ENCODE data around the gene ZNF48.

DNA sequence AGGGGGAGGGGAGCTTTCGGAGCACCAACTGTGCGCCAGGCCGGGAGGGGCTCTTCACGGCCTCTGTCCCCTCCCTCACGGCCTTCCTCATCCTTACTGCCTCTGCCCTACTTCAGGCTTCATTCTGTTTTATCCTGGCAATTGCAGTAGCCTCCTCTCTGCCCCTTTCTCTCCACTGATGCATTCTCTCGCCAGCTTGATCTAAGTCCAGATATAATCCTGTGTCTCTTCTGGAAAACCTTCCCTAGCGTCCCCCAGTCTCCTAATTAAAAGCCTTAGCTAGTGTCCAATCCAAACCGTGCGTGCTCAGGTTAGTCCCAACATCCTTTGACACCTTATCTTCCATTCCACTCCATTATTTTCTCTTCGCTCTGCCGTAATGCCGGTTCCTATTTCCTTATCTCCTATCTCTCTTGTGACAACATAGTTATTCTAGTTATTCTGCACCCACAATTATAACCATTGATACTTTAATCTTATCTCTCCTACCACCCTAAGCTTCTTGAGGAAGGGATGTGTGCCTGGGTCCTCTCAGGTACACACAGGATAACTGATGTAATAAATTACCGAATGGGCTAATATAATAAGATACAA is 869 bp downstream of the ZNF48 start:
- TF ChIP-seq, protein P1, sequence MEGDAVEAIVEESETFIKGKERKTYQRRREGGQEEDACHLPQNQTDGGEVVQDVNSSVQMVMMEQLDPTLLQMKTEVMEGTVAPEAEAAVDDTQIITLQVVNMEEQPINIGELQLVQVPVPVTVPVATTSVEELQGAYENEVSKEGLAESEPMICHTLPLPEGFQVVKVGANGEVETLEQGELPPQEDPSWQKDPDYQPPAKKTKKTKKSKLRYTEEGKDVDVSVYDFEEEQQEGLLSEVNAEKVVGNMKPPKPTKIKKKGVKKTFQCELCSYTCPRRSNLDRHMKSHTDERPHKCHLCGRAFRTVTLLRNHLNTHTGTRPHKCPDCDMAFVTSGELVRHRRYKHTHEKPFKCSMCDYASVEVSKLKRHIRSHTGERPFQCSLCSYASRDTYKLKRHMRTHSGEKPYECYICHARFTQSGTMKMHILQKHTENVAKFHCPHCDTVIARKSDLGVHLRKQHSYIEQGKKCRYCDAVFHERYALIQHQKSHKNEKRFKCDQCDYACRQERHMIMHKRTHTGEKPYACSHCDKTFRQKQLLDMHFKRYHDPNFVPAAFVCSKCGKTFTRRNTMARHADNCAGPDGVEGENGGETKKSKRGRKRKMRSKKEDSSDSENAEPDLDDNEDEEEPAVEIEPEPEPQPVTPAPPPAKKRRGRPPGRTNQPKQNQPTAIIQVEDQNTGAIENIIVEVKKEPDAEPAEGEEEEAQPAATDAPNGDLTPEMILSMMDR (conservative IDR thresholded peaks at IDR 0.05; ENCODE audit: low read depth, low read length) = no peak
- TF ChIP-seq EZH2 (IDR thresholded peaks at IDR 0.05; ENCODE audit: low read length, unreplicated experiment) = no peak
- TF ChIP-seq EZH2phosphoT487 (IDR thresholded peaks at IDR 0.05; ENCODE audit: borderline replicate concordance, low read length) = no peak
